Measurements from ENCODE around the gene ELOVL5.

The ELOVL5 gene

GRCh38 chr6:53357576-53358360, 9.0 kb upstream of the ELOVL5 start:
- TF ChIP-seq CEBPB (IDR thresholded peaks at IDR 0.05): no peak
- TF ChIP-seq CREB1 (IDR thresholded peaks at IDR 0.05; ENCODE audit: low read depth): no peak

GRCh38 chr6:53353624-53354023, 4.9 kb upstream of the ELOVL5 start:
- TF ChIP-seq NFIC (IDR thresholded peaks at IDR 0.05): no peak
- no peak for TF ChIP-seq YY1 (IDR thresholded peaks at IDR 0.05; ENCODE audit: low read depth)
- TF ChIP-seq TAF1 (IDR thresholded peaks at IDR 0.05; ENCODE audit: low read depth): no peak
- no peak for TF ChIP-seq EP300 (IDR thresholded peaks at IDR 0.05; ENCODE audit: borderline replicate concordance)
- no peak for TF ChIP-seq USF1 (IDR thresholded peaks at IDR 0.05)
- no peak for TF ChIP-seq TEAD4 (IDR thresholded peaks at IDR 0.05)
- no peak for TF ChIP-seq TCF12 (IDR thresholded peaks at IDR 0.05; ENCODE audit: low read depth)
- no peak for TF ChIP-seq MAX (IDR thresholded peaks at IDR 0.05)
- TF ChIP-seq FOXM1 (IDR thresholded peaks at IDR 0.05; ENCODE audit: borderline replicate concordance, low read depth): no peak
- TF ChIP-seq REST (IDR thresholded peaks at IDR 0.05; ENCODE audit: low read depth): no peak

- TF ChIP-seq TAF1 (IDR thresholded peaks at IDR 0.05; ENCODE audit: low read depth): no peak
- no peak for TF ChIP-seq RAD21 (IDR thresholded peaks at IDR 0.05; ENCODE audit: low read depth)
- no peak for TF ChIP-seq NFIC (IDR thresholded peaks at IDR 0.05)
- no peak for TF ChIP-seq TEAD4 (IDR thresholded peaks at IDR 0.05)
- no peak for TF ChIP-seq MAX (IDR thresholded peaks at IDR 0.05)
- TF ChIP-seq YY1 (IDR thresholded peaks at IDR 0.05; ENCODE audit: low read depth): no peak
- no peak for TF ChIP-seq FOXM1 (IDR thresholded peaks at IDR 0.05; ENCODE audit: borderline replicate concordance, low read depth)
- TF ChIP-seq TCF12 (IDR thresholded peaks at IDR 0.05; ENCODE audit: low read depth): no peak
- TF ChIP-seq USF1 (IDR thresholded peaks at IDR 0.05): no peak
- no peak for TF ChIP-seq ZBTB7A (IDR thresholded peaks at IDR 0.05; ENCODE audit: low read depth)
- TF ChIP-seq EGR1 (IDR thresholded peaks at IDR 0.05): no peak
- TF ChIP-seq EP300 (IDR thresholded peaks at IDR 0.05; ENCODE audit: borderline replicate concordance): no peak
- no peak for TF ChIP-seq CREB1 (IDR thresholded peaks at IDR 0.05; ENCODE audit: low read depth)
- TF ChIP-seq CEBPB (IDR thresholded peaks at IDR 0.05): no peak
- TF ChIP-seq REST (IDR thresholded peaks at IDR 0.05; ENCODE audit: low read depth): no peak
These were observed 3.6 kb upstream of the ELOVL5 start for GRCh38 chr6:53352360-53352759.

GRCh38 chr6:53349209-53349693, 501 bp upstream of the ELOVL5 start:
- TF ChIP-seq EP300 (IDR thresholded peaks at IDR 0.05; ENCODE audit: borderline replicate concordance) (no peak), NFIC (IDR thresholded peaks at IDR 0.05) (no peak), USF1 (IDR thresholded peaks at IDR 0.05) (no peak), REST (IDR thresholded peaks at IDR 0.05; ENCODE audit: low read depth) (no peak), CREB1 (IDR thresholded peaks at IDR 0.05; ENCODE audit: low read depth) (no peak)

Data from Ishikawa (cell line).